Cardiac muscle cell (in vitro differentiated cells and primary cell): Measurements from ENCODE around the gene HTATSF1. TPM values are rescaled to one million over a fixed set of nuclear protein-coding genes. Genes with fewer than 3 reads are reported as not detected.

ENCODE experiments used
- DNase-seq, 2 donors: peaks; one replicate each; pipeline versions ENCODE4 v3.0.0 to v3.0.0-alpha.2; 2010 to 2017; ENCODE audit warnings: low read depth in 1 of 2, low spot score in 1 of 2
- H3K27ac ChIP-seq: fragments of 200-600 bp; sonication (generic); 2 replicates; pipeline ENCODE4 v1.5.1; 2016
- H3K27me3 ChIP-seq: fragments of 200-600 bp; sonication (generic); 2 replicates; pipeline ENCODE4 v1.6.0; 2016; ENCODE audit warnings: control low read depth
- H3K36me3 ChIP-seq: fragments of 200-600 bp; sonication (generic); 2 replicates; pipeline ENCODE4 v1.5.1; 2016; ENCODE audit warnings: control low read depth
- H3K4me1 ChIP-seq: fragments of 200-600 bp; sonication (generic); 2 replicates; pipeline ENCODE4 v1.8.1; 2017; ENCODE audit warnings: low read depth, mild to moderate bottlenecking, mixed run types
- H3K4me3 ChIP-seq: fragments of 200-600 bp; sonication (generic); 2 replicates; pipeline ENCODE4 v1.5.1; 2016; ENCODE audit warnings: mild to moderate bottlenecking
- H3K9me3 ChIP-seq: fragments of 200-600 bp; sonication (generic); 2 replicates; pipeline ENCODE4 v1.5.1; 2017; ENCODE audit warnings: low read depth, mild to moderate bottlenecking, control low read depth
- polyA plus RNA-seq: library from polyadenylated mRNA; unstranded; fragments of >200 nt; fragmentation: Nextera tagmentation; extraction: Ambion mirVana; gene quantifications from 2 replicates; pipeline ENCODE4 v1.2.1, GENCODE V29; 2016
- total RNA-seq: library from RNA; depleted of rRNA; stranded (reverse); fragments of >200 nt; gene quantifications from 2 replicates; pipeline ENCODE4 v1.2.3, GENCODE V29; 2016
- TF ChIP-seq, protein P1 (sequence below): IDR thresholded peaks from 2 replicates; pipeline ENCODE4 v1.5.1; 2012; ENCODE audit warnings: low read depth, mild to moderate bottlenecking, low read length

Gene HTATSF1
- total and polyA plus RNA-seq, 2 experiments from 2014 or later: 80.4 to 95.8 TPM

DNA sequence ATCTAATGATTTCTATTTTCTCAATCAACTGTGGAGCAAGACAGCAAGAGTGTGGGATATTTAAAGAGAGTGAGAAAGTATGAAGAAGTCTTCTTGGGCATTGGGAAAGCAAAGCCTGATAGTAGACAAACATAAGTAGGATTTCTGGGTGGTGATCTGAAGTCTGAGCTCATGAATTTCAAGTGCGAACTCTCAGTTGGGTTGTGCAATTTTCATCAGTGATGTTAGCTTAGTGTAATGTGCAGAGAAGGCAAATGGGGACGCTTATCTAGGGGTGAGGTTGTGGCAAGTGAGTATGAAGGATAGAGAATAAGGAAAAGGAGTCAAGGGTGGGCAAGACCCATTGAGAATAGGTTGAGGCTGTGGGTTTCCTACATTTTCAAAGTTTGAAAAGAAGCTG is 58.3 kb downstream of the HTATSF1 start:
- no peak overlapping the region for H3K4me3 ChIP-seq
- no peaks in the 10 kb centered on the region for H3K4me1 ChIP-seq
- no peak for DNase-seq
- TF ChIP-seq, protein P1, sequence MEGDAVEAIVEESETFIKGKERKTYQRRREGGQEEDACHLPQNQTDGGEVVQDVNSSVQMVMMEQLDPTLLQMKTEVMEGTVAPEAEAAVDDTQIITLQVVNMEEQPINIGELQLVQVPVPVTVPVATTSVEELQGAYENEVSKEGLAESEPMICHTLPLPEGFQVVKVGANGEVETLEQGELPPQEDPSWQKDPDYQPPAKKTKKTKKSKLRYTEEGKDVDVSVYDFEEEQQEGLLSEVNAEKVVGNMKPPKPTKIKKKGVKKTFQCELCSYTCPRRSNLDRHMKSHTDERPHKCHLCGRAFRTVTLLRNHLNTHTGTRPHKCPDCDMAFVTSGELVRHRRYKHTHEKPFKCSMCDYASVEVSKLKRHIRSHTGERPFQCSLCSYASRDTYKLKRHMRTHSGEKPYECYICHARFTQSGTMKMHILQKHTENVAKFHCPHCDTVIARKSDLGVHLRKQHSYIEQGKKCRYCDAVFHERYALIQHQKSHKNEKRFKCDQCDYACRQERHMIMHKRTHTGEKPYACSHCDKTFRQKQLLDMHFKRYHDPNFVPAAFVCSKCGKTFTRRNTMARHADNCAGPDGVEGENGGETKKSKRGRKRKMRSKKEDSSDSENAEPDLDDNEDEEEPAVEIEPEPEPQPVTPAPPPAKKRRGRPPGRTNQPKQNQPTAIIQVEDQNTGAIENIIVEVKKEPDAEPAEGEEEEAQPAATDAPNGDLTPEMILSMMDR: no peak
- no peak overlapping the region for H3K27ac ChIP-seq
- no peaks in the 10 kb centered on the region for H3K9me3 ChIP-seq
- H3K36me3 ChIP-seq: no peaks in the 10 kb centered on the region
- H3K27me3 ChIP-seq: no peaks in the 10 kb centered on the region

Other genes starting within 250 kb of the HTATSF1 start
- 4.4 and 10.4 TPM in 2 replicates for gene MAP7D3, start 246.2 kb upstream of the HTATSF1 start, total RNA-seq
- 5.7 and 9.0 TPM in 2 replicates for gene MAP7D3, start 246.2 kb upstream of the HTATSF1 start, polyA plus RNA-seq
- not detected in 2 replicates for gene ADGRG4, start 196.6 kb upstream of the HTATSF1 start, total RNA-seq
- not detected in 2 replicates for gene ADGRG4, start 196.6 kb upstream of the HTATSF1 start, polyA plus RNA-seq
- not detected in 2 replicates for gene BRS3, start 9.6 kb upstream of the HTATSF1 start, total RNA-seq
- 0.11 TPM in 2 replicates for gene BRS3, start 9.6 kb upstream of the HTATSF1 start, polyA plus RNA-seq
- not detected in 2 replicates for gene VGLL1, start 34.6 kb downstream of the HTATSF1 start, total RNA-seq
- not detected in 2 replicates for gene VGLL1, start 34.6 kb downstream of the HTATSF1 start, polyA plus RNA-seq
- not detected in 2 replicates for gene CD40LG, start 150.6 kb downstream of the HTATSF1 start, total RNA-seq
- gene CD40LG, start 150.6 kb downstream of the HTATSF1 start, polyA plus RNA-seq: not detected in 2 replicates